Putamen (tissue), 1 donor: ENCODE measurements around the gene ATP6AP1.

Experiments used
- DNase-seq: peaks from one replicate; pipeline ENCODE4 v3.0.0-alpha.2; 2016; ENCODE audit warnings: low spot score

ATP6AP1 gene

DNA sequence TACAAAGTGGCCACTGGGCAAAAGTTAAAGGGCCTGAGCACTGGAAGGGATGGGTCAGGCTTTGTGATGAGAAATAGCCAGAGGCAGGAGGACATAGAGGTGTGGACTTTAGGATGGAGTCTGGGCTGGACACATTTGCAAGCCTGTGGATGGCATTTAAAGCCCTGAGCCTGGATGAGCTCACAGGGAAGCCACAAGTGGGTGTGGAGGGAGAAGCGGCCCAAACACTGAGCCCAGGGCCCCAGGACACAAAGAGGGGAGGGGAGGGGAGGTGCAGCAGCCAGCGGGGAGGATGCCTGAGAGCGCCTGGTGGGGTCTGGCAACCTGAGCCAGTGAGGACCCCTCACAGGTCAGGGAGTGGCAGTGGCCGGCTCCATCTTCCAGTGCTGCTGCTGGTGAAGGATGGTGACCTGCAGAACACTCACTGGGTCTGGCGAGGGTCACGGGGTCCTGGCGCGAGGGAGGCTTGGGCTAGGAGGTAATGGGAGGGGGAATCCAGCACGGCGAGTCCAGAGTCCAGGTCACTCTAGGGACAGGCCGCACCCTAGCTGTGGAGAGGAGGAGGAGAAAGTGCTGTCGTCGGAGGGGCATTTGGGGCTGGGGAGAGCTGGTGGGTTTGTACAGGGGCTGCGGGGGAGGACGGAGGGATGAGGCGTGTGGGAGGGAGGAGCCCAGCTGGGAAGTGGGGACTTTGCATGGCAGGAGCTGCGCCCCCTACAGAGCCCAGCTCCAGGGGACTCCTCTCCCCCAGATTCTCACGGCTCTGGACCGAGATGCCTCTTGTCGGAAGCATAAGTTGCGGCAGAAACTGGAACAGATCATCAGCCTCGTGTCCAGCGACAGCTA, 43.6 kb downstream of the ATP6AP1 start:
- DNase-seq, result no peak

DNA sequence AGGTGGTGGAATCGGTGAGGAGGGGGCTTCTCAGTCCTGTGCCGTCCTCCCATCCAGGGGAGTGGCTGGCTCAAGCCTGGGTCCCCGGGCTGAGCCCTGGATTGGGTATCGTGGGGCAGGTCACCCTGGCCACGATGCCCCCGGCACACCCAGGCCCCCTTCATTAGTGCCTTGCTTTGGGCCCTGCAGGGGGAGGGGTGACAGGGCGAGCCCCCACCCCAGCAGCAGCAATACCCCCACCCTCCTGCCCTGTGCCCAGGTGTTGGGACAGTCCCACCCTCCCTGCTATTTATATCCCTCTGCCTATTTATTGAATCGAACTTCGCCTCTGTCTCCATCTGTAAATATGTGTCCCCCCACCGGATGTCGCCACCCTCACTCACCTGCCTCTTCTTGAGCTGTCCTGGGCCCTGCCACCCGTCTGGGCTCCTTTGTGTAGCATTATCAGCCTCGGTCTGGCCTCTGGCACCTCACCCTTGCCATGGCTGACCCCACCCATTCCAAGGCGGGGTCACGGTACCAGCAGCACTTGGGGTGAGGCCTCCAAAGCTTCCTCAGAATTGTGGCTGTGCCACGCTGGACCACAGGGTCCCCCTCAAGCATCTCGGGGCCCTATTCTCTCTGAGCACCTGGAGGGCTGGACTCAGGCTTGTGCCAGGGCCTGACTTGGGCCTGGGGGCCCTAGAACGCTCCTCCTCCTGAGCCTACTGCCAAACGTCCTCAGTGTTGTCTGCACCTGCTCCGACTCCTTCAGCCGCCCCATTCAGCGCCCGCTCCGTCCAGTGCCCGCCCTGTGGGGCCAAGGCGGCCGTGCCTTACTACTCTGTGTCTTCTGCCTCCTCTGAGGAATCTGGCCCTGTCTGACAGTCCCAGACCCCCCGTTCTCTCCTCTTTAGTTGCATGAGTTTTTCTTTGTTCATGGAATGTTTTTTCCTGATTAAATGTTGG, 44.5 kb downstream of the ATP6AP1 start:
- DNase-seq, result no peak

DNA sequence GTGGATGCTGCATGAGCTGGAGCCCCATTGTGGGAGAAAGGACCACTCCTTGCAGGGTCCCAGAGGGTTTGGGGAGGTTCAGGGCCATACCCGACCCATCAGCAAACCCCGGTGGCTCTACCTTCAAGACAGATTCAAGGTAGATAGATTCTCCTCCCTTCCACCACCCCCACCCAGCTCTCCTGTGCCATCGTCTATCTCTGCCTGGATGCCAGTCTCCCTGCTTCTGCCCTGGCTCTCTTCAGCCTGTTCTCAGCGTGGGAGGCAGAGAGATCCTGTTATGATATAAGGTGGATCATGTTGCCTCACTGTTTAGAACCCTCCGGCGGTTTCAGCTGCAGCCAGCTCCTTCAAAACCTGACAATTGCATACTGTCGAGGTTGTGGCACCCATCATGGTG, 45.2 kb downstream of the ATP6AP1 start:
- no peak for DNase-seq

DNA sequence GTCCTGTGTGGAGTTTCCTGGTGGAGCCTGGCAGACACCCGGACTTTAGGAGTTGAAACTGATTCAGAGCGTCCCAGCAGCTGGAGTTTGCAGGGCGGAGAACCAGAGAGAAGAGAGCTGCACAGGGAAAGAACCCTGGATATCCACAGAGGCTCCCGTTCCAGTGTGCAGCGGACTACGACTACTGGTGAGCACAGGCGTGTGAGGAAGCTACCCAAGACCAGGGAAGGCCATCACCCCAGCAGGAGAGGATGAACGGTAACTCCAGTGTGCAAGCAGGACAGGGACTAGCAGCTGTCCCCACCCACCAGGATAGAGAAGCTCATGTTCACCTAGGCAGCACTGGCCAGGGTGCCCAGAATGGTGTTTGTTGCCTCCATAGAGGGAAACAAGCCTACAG, 48.3 kb downstream of the ATP6AP1 start:
- DNase-seq, result no peak

DNA sequence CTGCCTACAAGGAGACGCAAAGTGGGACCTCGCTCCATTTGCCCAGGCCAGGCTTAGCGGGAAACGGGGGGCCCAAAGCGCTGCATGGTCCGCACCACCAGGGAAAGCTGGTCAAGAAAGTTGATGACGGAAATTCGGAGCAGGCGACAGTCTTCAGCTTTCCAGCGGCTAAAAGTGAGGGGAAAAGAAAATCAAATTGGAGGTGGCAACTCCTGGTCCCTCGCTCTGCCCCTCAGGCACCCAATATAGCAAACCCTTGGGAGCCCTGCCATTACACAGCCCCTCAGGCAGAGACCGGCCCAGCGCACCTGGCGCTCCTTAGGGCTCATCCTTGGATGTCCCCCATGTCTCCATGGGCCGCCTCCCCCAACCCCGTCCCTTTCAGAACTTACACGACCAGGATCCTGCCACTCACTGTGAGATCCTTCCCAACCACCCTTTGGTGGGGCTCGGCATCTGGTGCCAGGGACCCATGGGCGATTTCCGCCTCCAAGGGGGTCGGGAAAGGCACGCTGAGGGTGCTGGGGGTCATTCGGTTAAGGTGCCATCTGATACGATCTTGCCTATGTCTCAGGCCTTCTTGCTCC, 49.5 kb downstream of the ATP6AP1 start:
- DNase-seq, result no peak

DNA sequence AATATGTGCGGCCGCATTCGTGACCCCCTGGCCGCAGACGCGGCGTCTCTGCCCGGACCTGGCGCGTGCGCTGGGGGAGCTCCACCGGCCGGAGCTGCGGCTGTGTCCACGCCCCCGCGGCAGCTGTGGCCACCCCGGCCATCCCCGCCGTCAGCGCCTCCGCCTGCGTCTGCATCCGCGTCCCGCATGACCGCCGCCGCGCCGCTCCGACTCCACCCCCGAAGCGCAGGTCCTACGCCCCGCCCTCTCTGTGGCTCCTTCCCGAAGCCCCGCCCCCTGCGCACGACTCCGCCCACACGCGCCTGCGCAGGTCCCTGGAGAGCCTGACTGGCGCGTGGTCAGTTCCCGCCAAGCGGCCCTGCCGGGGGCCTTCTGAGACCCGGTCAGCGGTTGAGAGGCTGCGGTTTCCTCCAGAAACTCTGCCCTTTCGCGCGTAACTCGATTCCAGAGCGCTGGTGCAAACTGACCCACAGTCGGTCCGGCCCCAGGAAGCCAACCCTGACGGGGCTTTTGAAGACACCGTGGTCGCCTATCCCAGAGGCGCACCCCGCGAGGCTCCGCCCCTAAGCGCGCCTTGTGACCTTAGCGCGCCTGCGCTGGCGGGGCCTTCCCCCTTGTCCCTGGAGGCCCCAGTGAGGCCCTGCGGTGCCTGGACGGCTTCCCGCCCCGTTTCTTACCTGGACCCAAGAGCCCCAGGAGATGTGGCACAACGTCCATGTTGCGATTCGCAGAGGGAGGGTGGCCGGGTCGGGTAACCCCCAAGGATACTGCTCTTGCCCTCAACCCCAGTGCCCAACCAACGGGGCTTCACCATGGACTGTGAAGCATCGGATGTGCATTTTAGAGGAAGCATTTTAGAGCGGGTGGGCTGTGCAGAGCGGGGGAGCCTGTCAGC, 50.5 kb downstream of the ATP6AP1 start, which contains the start of gene LAGE3:
Gene LAGE3, minus strand, starts transcription at position 554 of the 895 bp plus-strand sequence. Its CDS starts 366 bp downstream, at position 188.
- peak; percentile 86 for DNase-seq

DNA sequence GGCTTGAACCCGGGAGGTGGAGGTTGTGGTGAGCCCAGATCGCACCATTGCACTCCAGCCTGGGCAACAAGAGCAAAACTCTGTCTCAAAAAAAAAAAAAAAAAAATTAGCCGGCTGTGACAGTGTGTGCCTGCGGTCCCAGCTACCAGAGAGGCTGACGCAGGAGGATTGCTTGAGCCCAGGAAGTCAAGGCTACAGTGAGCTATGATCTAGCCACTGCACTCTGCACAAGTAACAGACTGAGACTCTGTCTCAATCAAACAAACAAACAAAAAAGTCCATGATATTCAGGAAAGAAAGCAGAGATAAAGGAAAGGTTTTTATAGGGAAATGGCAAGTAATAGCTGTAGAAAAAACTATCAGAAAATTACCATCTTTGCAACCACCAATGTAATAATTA, 52.7 kb downstream of the ATP6AP1 start:
- DNase-seq, result no peak

DNA sequence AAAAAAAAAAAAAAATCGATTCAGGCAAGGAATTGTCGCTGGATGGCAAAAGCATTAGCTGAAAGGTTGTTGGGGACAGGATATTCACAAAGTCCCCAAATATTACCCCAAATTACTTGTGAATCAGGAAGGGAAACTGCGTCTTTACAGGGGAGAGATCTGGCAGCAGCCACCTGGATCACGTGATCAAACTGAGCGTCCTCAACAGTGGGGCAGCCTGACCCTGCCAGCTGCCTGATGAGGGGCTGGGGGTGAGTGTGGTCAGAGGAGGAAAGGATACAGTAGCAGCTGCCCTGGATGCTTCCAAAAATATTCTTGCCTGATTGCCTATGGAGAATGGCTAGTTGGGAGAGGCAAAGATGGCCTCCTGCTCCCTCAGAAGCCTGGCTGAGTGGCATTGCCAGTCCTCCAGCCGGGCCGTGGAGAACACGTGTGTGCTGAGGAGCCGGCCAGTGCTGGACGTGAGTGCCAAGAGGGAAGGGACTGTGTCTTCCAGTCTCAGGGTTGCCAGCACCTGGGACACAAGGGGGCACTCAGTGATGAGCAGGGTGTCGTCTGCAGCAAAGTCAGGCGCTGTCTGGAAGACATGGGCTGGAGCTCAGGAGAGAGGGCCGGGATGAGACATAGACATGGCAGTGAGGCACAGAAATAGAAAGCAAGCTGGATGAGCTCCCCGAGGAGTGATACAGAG, 53.6 kb downstream of the ATP6AP1 start:
- DNase-seq, result no peak

DNA sequence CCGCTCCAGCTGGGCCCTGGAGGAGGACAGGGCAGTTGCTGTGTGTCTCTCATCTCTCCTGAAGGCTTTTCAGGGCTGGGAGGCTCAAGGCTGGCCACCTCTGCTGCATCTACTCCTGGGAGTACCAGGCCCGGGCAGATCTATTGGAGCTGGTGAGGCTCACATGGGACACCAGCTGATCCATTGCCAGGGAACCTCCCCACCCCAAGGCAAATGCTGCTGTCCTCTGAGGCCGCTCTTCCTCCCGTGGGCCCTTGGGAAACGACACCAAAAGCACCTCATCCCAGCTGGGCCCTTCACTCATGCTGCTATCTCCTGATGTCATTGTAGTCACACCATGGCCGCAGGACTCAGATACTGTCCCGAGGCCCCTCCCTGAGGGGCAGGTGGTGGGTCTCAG, 54.3 kb downstream of the ATP6AP1 start:
- DNase-seq, result no peak

DNA sequence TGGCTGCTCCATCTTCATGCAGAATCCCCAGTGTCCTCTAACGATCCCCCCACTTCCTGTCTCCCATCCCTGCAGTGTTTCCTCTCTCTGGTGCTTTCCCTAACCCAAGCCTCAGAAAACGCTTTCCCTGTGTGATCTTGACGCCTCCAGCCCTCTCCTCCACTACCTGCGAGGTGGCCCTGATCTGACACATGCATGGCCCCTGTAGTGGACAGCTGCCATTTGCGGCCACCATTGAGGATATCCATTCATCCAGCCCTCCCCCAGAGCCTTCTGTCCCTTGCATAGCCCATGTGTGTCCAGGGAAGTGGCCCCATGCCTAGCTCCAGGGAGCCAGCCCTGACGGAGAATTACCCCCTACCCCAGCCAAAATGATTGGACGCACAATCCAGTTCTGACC, 54.8 kb downstream of the ATP6AP1 start:
- no peak for DNase-seq

DNA sequence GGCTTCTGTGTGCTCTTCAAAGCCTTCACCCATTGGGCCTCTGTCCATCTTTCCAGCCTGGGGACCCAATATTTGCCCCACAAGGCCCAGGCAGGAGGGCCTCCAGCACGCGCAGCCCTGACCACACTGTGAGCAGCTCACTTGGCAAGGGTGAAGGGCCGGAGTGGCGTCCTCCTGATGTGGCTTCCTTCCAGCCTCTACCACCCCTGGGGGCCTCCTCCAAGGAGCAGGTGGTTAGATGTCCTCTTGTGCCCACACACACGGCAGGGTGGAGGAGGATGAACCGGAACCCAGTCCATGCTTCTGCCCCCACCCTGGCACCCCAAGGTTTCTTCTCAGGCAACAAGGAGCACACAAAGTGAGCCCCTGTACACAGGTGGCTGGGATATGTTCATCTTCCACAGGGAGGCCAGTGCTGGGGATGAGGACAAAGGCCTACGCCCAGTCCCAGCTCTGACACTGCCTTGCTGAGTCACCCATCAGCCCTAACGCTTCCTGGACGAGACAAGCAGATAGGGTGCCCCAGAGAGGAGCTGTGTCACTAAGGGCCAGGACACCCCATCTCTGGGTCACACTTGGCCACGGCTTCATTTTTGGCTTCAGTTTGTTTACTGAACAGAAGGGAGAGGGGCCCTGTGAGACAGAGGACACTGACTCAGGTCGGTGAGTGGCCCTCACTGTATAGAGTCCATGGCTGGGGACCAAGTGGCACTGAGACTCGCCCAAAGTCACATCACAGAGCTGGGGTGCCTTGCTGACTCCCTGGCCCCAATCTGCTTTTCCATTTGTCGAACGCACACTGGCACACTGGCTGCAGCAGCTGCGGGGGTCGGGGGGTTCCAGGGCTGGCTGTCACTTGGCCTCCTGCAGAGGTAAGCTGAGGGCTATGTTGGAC, 56.0 kb downstream of the ATP6AP1 start:
- DNase-seq, result no peak

DNA sequence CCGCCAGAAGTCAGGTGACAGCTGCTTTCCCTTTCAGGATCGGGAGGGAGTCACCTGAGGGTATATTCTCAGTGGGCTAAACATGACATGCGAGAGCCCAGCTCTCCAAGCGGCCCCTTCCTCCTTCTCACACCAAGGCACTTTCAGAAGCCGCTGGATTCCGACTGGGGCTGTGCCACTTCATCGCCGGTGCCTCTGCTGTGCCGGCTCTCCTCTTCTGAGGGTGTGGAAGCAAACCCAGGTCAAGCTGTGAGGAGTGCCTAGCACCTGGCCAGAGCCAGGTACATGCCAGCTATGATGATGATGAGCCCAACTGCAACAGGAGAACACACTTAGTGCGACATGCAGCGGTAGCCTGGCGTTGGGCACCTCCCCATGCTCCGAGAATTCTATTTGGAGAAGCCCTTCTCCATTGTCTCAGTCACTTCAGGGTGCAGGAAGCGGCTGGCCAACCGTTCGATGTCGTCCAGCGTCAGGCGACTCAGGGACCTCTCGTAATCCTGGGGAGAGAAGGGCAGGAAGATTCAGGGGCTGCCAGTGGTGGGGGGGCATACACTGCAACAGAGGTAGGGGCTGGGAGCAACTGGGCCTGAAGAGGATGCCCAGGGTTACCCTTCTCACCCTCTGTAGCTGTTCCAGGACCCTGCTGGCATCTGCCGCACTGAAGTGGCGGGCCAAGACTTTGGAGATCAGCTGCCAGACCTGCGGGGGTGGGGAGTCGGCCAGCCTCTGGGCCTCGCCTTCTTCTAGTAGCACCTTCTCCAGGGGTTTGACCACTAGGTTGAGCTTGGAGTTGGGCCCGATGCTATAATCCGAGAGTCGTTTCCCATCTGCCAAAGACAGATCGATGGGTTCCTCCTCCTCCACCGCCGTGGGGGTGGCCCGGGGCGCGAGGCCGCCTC, 56.9 kb downstream of the ATP6AP1 start:
- no peak for DNase-seq

DNA sequence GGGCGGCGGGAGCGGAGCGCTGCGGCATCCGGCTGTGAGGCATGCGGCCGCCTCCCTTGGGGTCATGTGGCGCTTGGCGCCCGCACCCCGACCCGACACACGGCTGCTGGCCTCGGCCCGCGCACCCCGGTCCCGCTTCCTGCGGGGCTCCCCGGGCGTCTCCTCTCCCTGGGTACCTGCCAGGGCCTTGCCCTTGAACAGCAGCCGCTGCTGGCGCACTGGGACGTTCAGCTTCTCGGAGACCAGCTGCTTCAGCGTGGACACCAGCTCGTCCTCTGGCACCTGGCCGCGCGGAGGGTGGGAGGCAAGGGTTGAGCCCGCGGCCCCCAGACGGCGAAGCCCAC, 57.5 kb downstream of the ATP6AP1 start:
- no peak for DNase-seq
